ENCODE results near the gene IRAK4. TPM values are rescaled to one million over a fixed set of nuclear protein-coding genes. Genes with fewer than 3 reads are reported as not detected.

IRAK4 gene
- polyA plus RNA-seq, 1 donor: 22.4 TPM

DNA sequence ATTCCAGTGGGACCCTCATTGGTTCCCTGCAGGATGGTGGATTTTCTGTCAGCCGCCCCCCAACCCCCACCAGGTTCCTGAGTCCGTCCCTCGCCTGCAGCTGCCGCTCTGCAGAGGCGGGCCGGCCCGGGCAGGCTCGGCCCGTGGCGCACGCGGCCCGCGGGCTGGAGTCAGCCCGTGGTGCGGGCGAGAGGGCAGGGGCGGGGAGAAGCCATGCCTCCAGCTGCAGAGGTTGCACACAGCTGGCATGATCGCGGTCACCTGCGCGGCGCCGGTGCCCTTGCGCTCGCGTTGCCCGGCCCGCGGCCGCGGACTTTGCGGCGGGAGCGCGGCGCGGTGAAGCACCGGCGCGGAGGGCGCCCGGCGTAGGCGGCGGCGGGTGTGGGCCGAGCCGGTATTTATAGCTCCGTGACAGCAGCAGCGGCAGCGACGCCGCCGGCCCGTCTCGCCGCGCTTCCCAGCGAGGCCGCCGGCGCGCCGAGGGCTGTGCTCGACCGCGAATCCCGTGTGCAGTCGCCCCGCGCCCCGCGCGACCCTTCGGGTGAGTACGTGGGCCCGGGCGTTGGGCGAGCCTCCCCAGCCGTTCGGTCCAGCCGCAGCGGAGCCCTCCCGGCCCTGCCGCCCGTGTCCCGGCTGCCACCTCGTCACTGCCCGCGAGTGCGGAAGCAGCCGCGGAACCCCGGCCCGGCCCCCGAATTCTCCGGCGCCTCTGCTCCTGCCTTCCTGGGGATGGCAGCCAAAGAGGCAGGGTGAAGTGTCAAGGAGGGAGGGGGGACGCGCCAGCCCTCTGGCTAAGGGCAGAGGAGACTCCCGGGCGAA is 77.1 kb downstream of the IRAK4 start, which contains the start of gene TMEM117:
TSS of gene TMEM117 (plus strand) at position 426 of the 819 bp plus-strand sequence.
- peak; percentile 56 for DNase-seq

DNA sequence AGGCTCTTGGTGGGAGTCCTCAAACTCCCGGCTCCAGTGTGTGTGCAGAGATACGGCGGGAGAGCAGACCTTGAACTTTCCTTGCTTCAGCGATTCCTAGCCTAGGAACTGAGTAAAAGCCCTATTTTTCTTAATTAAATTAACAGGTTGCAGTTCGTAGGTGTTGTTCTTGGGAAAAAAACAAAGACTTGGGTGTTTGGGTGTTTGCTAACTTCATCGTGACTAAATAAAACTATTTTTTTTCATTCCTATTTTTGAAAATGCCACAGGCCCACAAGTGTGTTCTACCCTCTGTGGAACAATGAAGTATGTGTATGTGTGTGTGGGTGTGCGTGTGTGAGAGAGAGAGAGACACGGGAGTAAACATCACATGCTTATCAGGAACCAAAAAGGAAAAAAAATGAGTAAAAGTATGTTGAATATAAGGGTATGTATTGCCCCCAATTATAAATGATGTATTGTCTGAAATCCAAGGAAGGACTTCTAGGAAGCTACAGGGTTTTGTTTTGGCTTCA is 77.8 kb downstream of the IRAK4 start:
- DNase-seq: peak; percentile 52

Other genes with a start within 250 kb of the IRAK4 start
- 1.2 TPM for gene ADAMTS20, start 206.7 kb upstream of the IRAK4 start, polyA plus RNA-seq (ENCODE audit: insufficient read length)
- gene PUS7L, start 161 bp upstream of the IRAK4 start, polyA plus RNA-seq (ENCODE audit: insufficient read length): 18.5 TPM
- 80.3 TPM for gene TWF1, start 47.4 kb downstream of the IRAK4 start, polyA plus RNA-seq (ENCODE audit: insufficient read length)
- gene TMEM117, start 77.1 kb downstream of the IRAK4 start, polyA plus RNA-seq (ENCODE audit: insufficient read length): 14.0 TPM